ENCODE measurements around the gene GRIK4. TPM values are rescaled to one million over a fixed set of nuclear protein-coding genes. Genes with fewer than 3 reads are reported as not detected.

The GRIK4 gene
- total RNA-seq, 2 experiments from 2014 or later: not detected

DNA sequence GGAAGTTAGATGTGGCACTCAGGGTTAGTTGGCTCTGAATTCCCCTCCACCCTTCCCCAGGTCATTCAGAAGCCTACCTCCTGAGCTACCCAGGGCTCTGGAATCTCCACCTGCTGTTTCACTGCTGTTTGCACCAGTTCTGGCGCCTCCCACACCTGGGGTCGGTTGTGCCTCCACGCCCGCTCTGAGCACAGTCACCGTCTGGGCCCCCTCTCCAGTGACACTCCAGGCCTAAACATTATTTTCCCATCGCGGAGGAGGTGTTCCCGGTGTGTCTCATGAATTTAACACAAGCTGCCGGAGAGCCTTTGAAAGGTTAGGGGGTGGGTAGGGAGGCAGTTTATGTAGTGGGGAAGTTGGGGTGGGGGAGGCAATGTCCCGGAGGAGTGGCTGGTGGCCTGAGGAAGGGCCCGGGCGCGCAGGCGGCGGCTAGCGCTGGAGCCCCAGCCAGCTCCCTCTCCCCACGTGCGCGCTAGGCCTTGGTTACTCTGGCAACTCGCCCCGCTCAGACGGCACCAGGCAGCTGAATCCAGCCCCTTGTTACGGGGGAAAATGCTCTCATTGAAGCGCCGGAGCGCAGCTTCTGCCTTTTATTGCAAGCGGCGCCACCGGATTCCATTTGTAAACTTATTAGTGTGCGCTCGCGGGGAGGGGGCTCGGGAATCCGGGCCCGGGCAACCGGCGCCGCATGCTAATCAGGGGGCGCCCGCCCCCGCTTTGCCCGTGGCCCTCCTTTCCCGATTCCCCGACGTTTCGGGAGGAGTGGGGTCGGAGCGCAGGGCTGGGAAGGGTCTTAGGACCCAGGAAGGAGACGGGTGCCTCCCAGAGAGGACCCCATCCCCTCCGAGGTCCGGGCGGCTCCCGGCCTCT, 52.4 kb downstream of the GRIK4 start:
- no peak for ATAC-seq
- H3K27ac Mint-ChIP-seq: no peak overlapping the region
- no peaks in the 10 kb centered on the region for H3K36me3 Mint-ChIP-seq (ENCODE audit: low read depth)
- DNase-seq: no peak
- H3K4me1 Mint-ChIP-seq (ENCODE audit: low read depth): peaks cover 1% of the 10 kb centered on the region
- CTCF ChIA-PET: no interaction called here
- H3K4me3 Mint-ChIP-seq: no peak overlapping the region
- H3K9me3 Mint-ChIP-seq (ENCODE audit: insufficient read depth): no peaks in the 10 kb centered on the region
- POLR2A ChIA-PET: no interaction called here
- peaks cover 40% of the 10 kb centered on the region for H3K27me3 Mint-ChIP-seq (ENCODE audit: low read depth)

DNA sequence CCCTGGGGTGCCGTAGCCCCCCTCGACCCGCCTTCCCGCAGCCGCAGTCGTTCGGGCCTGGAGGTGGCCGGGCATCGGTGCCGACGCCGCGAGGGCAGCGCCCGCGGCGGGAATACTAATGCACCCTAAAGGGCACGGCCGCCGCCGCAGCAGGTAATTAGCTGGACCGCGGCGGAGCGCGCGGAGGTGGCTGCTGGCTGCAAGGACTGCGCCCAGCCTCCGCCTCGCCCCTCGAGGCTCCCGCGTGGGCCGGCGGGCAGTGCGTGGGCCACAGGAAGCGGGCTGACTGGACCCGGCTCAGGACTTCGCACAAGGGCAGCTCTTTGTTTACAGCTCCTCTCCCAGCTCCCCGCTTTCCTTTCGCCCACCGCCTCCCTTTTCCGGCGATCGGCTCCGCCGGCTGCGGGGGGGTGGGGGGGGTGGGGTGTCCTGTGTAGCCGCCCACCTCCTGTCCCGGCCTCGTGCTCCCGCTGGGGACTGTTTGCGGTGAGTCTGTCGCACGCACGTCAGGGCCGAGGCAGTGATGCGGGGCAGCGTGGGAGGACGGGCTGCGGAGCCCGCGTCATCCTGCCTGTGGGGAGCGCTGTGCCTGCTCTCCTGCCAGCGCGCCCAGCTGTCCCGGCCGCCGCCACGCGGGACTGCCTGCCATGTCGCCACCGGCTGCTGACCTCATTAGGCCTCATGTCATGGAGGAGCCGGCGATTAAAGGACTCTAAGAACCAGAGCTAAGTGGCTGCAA, 53.2 kb downstream of the GRIK4 start:
- ATAC-seq: peak; percentile 23
- H3K4me1 Mint-ChIP-seq (ENCODE audit: low read depth): peaks cover 1% of the 10 kb centered on the region
- ChIA-PET POLR2A (no interaction called here), CTCF (no interaction called here)
- H3K27ac Mint-ChIP-seq: no peak overlapping the region
- H3K27me3 Mint-ChIP-seq (ENCODE audit: low read depth): peaks cover 40% of the 10 kb centered on the region
- peak; percentile 22 for DNase-seq
- H3K9me3 Mint-ChIP-seq (ENCODE audit: insufficient read depth): no peaks in the 10 kb centered on the region
- H3K4me3 Mint-ChIP-seq: no peak overlapping the region
- H3K36me3 Mint-ChIP-seq (ENCODE audit: low read depth): no peaks in the 10 kb centered on the region

DNA sequence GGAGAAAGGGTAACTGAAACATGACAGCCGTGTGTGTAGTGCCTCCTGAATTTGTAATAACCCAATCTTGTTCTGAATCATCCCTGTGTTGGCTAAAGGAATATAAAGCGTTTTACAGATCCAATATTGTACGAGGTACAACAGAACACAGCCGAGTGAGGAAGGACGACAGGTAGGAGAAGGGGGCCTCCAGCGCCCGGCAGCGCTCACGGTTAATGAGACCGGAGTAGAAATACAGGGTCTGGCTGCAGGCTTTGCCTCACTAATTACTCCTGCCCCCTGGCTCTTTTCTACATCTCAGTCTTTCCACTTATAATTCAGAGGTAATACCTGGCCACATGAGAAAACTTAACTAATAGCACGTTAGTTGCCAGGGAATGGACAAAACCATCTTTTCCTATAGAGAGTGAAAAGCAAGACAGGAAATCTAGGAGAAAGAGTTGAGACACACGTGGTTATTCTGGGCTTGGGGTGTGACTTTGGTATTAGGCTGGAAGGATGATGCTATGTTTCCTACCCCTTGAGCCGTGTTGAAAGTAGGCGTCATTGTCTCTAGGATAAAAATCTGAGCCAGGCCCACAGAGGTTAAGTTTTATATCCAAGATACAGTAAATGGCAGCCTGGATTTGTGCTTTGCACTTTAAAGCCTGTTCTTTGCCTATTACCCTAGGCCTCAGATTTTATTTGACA, 54.1 kb downstream of the GRIK4 start:
- peaks cover 40% of the 10 kb centered on the region for H3K27me3 Mint-ChIP-seq (ENCODE audit: low read depth)
- H3K4me3 Mint-ChIP-seq: no peak overlapping the region
- ATAC-seq (no peak), DNase-seq (no peak)
- ChIA-PET POLR2A (no interaction called here), CTCF (no interaction called here)
- H3K27ac Mint-ChIP-seq: no peak overlapping the region
- H3K9me3 Mint-ChIP-seq (ENCODE audit: insufficient read depth): no peaks in the 10 kb centered on the region
- peaks cover 1% of the 10 kb centered on the region for H3K4me1 Mint-ChIP-seq (ENCODE audit: low read depth)
- no peaks in the 10 kb centered on the region for H3K36me3 Mint-ChIP-seq (ENCODE audit: low read depth)

DNA sequence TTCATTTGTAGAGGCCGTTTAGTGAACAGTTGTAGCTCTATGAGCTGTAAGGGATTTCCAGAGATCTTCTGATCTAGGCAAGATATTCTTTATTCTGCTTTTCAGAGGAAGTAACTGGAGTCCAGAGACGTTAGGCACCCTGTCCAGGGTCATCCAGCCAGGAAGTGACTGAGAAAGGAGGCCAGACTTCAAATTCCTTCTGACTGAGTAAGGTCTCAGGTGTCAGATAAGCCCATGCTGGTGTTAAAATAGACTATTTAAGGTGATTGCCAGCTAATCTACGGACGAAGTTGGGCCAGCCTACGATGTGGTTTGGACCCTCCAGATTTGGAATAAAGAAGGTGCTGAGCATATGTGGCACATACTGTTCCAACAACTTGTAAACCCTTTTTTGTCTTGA, 54.6 kb downstream of the GRIK4 start:
- peaks cover 40% of the 10 kb centered on the region for H3K27me3 Mint-ChIP-seq (ENCODE audit: low read depth)
- H3K4me3 Mint-ChIP-seq: no peak overlapping the region
- POLR2A ChIA-PET: no interaction called here
- H3K27ac Mint-ChIP-seq: no peak overlapping the region
- DNase-seq (no peak), ATAC-seq (no peak)
- H3K36me3 Mint-ChIP-seq (ENCODE audit: low read depth): no peaks in the 10 kb centered on the region
- H3K4me1 Mint-ChIP-seq (ENCODE audit: low read depth): peaks cover 1% of the 10 kb centered on the region
- CTCF ChIA-PET: no interaction called here
- H3K9me3 Mint-ChIP-seq (ENCODE audit: insufficient read depth): no peaks in the 10 kb centered on the region

DNA sequence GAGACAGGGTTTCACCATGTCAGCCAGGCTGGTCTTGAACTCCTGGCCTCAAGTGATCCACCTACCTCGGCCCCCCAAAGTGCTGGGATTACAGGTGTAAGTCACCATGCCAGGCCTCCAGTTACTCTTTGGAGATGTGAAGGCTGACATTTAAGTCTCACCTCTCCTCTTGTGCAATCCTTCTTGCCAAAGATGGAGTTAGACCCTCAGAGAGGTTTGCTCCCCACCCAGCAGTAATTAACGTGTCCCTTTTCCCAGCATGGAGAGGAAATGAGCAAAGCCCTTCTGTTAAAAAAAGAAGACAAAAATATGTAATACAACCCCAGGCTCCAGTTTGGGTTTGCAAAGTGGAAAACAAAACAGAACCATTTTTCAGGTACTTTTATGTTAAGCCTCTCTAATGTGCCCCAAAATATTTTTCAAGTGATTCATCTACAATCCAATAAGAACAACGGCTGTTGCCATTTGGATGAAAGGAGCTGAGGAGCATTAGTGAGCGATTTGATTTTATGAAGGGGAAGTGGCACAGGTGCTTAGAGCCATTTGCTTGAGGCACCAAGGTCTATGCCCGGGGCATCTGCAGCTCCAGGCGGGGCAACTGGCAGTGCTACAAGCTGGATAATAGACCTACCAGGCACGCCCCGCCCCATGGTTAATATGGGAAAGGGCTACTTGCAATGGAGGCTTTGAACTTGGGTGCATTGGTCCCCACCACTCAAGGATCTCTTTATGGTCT, 57.2 kb downstream of the GRIK4 start:
- no peak for DNase-seq
- Mint-ChIP-seq H3K27ac (no peak overlapping the region), H3K27me3 (ENCODE audit: low read depth) (peaks cover 22% of the 10 kb centered on the region), H3K4me3 (no peak overlapping the region), H3K9me3 (ENCODE audit: insufficient read depth) (no peaks in the 10 kb centered on the region), H3K4me1 (ENCODE audit: low read depth) (peaks cover 1% of the 10 kb centered on the region), H3K36me3 (ENCODE audit: low read depth) (no peaks in the 10 kb centered on the region)
- CTCF ChIA-PET: no interaction called here
- ATAC-seq: no peak
- POLR2A ChIA-PET: no interaction called here

DNA sequence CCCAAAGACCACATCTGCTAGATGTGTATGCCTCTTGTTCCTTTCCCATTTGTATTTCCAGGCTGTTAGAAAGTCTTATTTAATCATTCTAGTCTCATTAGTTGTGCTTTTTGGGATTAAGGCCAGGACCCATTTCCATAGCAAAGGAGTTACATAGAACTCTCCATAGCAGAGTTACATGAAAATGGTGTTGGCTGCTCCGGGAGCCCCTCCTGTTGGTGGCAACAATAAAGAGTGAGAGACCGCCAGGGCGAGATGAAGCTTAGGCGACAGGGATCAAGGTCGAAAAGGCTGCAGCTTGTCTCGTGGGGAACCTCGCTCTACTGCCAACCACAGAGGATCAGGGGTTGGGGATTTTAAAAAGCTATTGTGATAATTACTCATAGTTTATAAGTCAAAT, 58.3 kb downstream of the GRIK4 start:
- H3K4me3 Mint-ChIP-seq: no peak overlapping the region
- H3K27me3 Mint-ChIP-seq (ENCODE audit: low read depth): peaks cover 21% of the 10 kb centered on the region
- no peak overlapping the region for H3K27ac Mint-ChIP-seq
- ATAC-seq (no peak), DNase-seq (no peak)
- no peaks in the 10 kb centered on the region for H3K9me3 Mint-ChIP-seq (ENCODE audit: insufficient read depth)
- H3K4me1 Mint-ChIP-seq (ENCODE audit: low read depth): peaks cover 1% of the 10 kb centered on the region
- ChIA-PET CTCF (no interaction called here), POLR2A (no interaction called here)
- H3K36me3 Mint-ChIP-seq (ENCODE audit: low read depth): no peaks in the 10 kb centered on the region

DNA sequence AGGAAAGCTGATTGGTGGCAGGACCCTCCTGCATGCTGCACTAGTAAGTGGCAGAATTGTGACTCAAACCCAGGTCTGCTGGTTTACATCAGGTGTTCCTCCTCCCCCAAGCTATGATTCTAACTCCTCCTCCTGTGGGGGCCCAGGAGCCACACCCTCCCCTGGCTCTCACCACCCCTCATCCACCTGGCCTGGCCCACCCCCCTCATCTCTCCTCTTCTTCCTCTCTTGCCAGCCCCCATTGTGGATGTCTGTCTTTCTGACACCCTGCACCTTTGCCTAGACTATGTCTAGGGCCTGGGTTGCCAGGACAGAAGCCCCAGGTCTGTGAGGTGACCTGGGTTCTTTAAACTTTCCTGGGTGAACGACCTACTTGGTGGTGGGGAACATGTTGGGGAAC, 59.9 kb downstream of the GRIK4 start:
- no peak for DNase-seq
- Mint-ChIP-seq H3K36me3 (ENCODE audit: low read depth) (no peaks in the 10 kb centered on the region), H3K27ac (no peak overlapping the region), H3K4me3 (no peak overlapping the region), H3K9me3 (ENCODE audit: insufficient read depth) (no peaks in the 10 kb centered on the region), H3K27me3 (ENCODE audit: low read depth) (peaks cover 10% of the 10 kb centered on the region), H3K4me1 (ENCODE audit: low read depth) (no peaks in the 10 kb centered on the region)
- no peak for ATAC-seq
- POLR2A ChIA-PET: no interaction called here
- CTCF ChIA-PET: no interaction called here

DNA sequence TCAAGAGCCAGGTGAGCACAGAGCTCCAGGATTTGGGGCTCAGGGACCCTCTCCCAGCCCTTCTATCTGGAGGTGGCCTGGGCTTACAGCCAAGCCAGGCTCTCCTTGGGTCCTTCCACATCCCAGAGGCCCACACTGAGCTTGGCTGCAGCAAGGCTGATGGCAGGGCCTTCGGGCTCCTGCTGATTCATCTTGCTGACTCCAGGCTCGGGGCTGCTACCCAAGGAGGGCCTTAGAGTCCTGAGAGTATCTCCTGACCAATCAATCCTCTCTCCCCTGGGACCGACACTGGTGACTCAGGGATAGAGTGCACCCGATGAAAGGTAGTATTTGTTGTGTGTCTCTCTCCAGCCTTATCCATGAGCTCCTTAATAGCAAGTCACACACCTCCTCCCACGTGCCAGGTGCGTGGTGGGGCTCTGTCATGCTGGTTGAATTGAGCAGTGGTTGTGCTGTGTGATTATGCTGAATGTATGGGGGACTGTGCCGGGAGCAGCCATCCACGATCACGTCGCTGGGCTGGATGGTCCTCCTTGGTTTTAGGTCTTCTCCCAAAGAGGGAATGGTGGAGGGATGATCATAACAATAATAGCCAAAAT, 62.3 kb downstream of the GRIK4 start:
- Mint-ChIP-seq H3K36me3 (ENCODE audit: low read depth) (no peaks in the 10 kb centered on the region), H3K9me3 (ENCODE audit: insufficient read depth) (no peaks in the 10 kb centered on the region), H3K27ac (no peak overlapping the region), H3K4me1 (ENCODE audit: low read depth) (peaks cover 3% of the 10 kb centered on the region), H3K27me3 (ENCODE audit: low read depth) (peaks cover 5% of the 10 kb centered on the region), H3K4me3 (no peak overlapping the region)
- no peak for DNase-seq
- CTCF ChIA-PET: no interaction called here
- ATAC-seq: no peak
- POLR2A ChIA-PET: no interaction called here

DNA sequence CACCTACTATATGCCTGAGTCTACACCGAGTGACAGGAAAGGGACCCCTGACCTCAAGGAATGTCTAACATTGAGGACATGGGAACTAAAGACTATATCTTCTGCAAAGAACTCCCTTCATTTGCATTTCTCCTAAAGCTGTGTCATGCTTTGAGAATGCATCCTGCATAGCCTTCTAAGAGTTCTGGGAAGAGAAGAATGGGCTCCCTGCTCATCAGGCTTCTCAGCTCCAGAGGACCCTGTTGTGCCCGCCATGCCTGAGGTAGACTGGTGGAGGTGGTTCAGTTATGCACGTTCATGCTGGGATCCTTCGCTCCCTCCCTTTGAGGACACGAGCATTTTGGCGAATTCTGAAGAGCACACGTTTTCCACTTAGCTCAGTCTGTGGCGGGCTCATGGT, 63.3 kb downstream of the GRIK4 start:
- DNase-seq (no peak), ATAC-seq (no peak)
- Mint-ChIP-seq H3K9me3 (ENCODE audit: insufficient read depth) (no peaks in the 10 kb centered on the region), H3K4me3 (no peak overlapping the region), H3K36me3 (ENCODE audit: low read depth) (no peaks in the 10 kb centered on the region), H3K4me1 (ENCODE audit: low read depth) (peaks cover 3% of the 10 kb centered on the region), H3K27ac (no peak overlapping the region), H3K27me3 (ENCODE audit: low read depth) (peaks cover 5% of the 10 kb centered on the region)
- CTCF ChIA-PET: no interaction called here
- POLR2A ChIA-PET: no interaction called here

DNA sequence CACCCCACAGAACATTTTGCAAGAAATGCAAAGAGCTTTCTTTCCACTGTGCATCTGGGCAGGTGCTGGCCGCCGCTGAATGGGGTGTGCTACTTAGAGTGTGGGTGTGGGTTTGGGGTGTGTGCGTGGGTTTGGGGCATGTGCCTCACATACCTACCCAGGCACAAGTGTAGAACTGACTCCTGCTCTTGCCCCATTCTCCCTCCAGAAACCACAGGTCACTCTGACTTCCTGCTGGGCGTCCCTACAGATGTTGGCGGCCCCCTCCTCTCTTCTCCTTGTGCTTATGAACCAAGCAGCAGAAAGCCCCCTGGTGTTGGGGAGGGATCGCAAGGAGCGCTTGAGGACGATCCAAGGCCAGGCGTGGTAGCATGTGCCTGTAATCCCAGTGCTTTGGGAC, 63.9 kb downstream of the GRIK4 start:
- Mint-ChIP-seq H3K27ac (no peak overlapping the region), H3K9me3 (ENCODE audit: insufficient read depth) (no peaks in the 10 kb centered on the region), H3K4me1 (ENCODE audit: low read depth) (peaks cover 3% of the 10 kb centered on the region), H3K27me3 (ENCODE audit: low read depth) (peaks cover 5% of the 10 kb centered on the region), H3K4me3 (no peak overlapping the region), H3K36me3 (ENCODE audit: low read depth) (no peaks in the 10 kb centered on the region)
- DNase-seq (no peak), ATAC-seq (no peak)
- POLR2A ChIA-PET: no interaction called here
- CTCF ChIA-PET: no interaction called here

DNA sequence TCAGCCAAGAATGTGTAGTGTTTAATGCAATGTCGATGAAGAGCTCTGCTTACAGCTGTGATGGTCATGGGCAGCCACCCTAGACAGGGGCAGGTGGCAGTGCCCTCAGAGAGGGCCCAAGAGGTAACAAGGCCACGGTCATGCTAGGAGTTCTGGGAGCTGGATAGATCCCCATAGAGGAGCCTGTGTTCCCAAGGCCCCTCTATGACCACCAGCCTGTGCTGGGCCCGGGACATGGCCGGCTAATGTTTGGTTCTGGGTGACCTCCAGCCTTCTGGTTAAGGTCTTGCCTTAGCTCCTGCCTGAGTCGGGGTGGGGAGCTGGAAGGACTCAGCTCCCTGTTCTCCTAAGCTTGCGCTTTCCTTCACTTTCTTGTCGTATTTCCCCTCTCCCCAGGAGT, 65.1 kb downstream of the GRIK4 start:
- no peak for ATAC-seq
- Mint-ChIP-seq H3K4me3 (no peak overlapping the region), H3K9me3 (ENCODE audit: insufficient read depth) (no peaks in the 10 kb centered on the region), H3K27ac (no peak overlapping the region), H3K36me3 (ENCODE audit: low read depth) (no peaks in the 10 kb centered on the region), H3K27me3 (ENCODE audit: low read depth) (peaks cover 12% of the 10 kb centered on the region), H3K4me1 (ENCODE audit: low read depth) (peaks cover 3% of the 10 kb centered on the region)
- POLR2A ChIA-PET: no interaction called here
- DNase-seq: no peak
- CTCF ChIA-PET: no interaction called here
